HepG2 (cell line): Measurements from ENCODE around the gene PPFIA4. TPM values are rescaled to one million over a fixed set of nuclear protein-coding genes. Genes with fewer than 3 reads are reported as not detected.

Experiments
- ATAC-seq: fragments of 200-7000 bp; cut with Tn5 transposase; 3 replicates; pipeline ENCODE4 v1.9.1; 2020; ENCODE audit warnings: mild to moderate bottlenecking, moderate library complexity
- BruUV-seq: library from RNA; stranded (reverse); fragments of 400-500 nt; replicated peaks from 2 replicates; lab custom pipeline; 2021; lab: Mats Ljungman, UMichigan
- CTCF ChIA-PET: fragments of 300-600 bp; formaldehyde crosslinking; extraction: SDS; loops from one replicate; lab custom pipeline; 2021; ENCODE audit warnings: low total read pairs, inconsistent platforms, low intra/inter-chr PET ratio; lab: Yijun Ruan, JAX
- POLR2A ChIA-PET: fragments of 350-600 bp; sonication (Branson Sonifier 250); formaldehyde crosslinking; loops from one replicate; lab custom pipeline; 2020; ENCODE audit warnings: antibody characterized with exemption, inconsistent platforms; lab: Yijun Ruan, JAX
- DNase-seq: peaks from one replicate; pipeline ENCODE4 v3.0.0-alpha.2; 2015; ENCODE audit warnings: low spot score
- FAIRE-seq: peaks from 3 replicates; lab custom pipeline; 2011; peaks lifted over from hg19 to GRCh38; lab: Jason Lieb, UNC
- H2AFZ ChIP-seq: one replicate; pipeline ENCODE4 v1.6.1; 2011; ENCODE audit warnings: low read length, inconsistent platforms
- H3K27ac ChIP-seq: fragments of 300-600 bp; 3 replicates; pipeline ENCODE4 v1.8.0; 2011; ENCODE audit warnings: mixed run types, mild to moderate bottlenecking, mixed read lengths, low read length, inconsistent platforms; ENCODE audit not compliant: insufficient read depth; ENCODE audit errors: extremely low read length
- H3K27me3 ChIP-seq, 2 experiments: fragments of 200-600 bp in 1 of 2; 2 replicates in 1 of 2; 3 replicates in 1 of 2; pipeline versions ENCODE4 v1.6.0 to v1.8.0; 2011; ENCODE audit warnings: low read length in 2 of 2, mild to moderate bottlenecking in 2 of 2, moderate library complexity in 2 of 2, inconsistent platforms in 1 of 2; ENCODE audit not compliant: insufficient read depth in 2 of 2, control insufficient read depth in 1 of 2
- H3K36me3 ChIP-seq, 2 experiments: fragments of 200-600 bp in 1 of 2; replicated peaks in 1 of 2; 2 replicates in 1 of 2; 3 replicates in 1 of 2; pipeline versions ENCODE4 v1.5.1 to v1.8.0; 2011; ENCODE audit warnings: low read length in 2 of 2, inconsistent platforms in 1 of 2; ENCODE audit not compliant: insufficient read depth in 2 of 2, control insufficient read depth in 1 of 2
- H3K4me1 ChIP-seq: 2 replicates; pipeline ENCODE4 v1.5.1; 2012; ENCODE audit warnings: low read length, inconsistent platforms; ENCODE audit not compliant: insufficient read depth
- H3K4me2 ChIP-seq: 2 replicates; pipeline ENCODE4 v1.6.0; 2011; ENCODE audit warnings: low read depth, low read length, inconsistent platforms
- H3K4me3 ChIP-seq, 3 experiments: fragments of 200-600 bp in 1 of 3; sonication (generic), shearing (Covaris generic) in 1 of 3; replicated peaks in 1 of 3; 2 replicates each; pipeline ENCODE4 v1.5.1; 2011 to 2016; ENCODE audit warnings: low read length in 3 of 3, inconsistent platforms in 2 of 3, low read depth in 2 of 3, mild to moderate bottlenecking in 2 of 3, control low read depth in 1 of 3, mixed read lengths in 1 of 3; ENCODE audit not compliant: insufficient read depth in 1 of 3
- H3K79me2 ChIP-seq: one replicate; pipeline ENCODE4 v1.6.1; 2011; ENCODE audit warnings: low read length, inconsistent platforms; ENCODE audit not compliant: insufficient read depth
- H3K9ac ChIP-seq: 2 replicates; pipeline ENCODE4 v1.6.0; 2011; ENCODE audit warnings: mild to moderate bottlenecking, low read depth, low read length, inconsistent platforms; ENCODE audit not compliant: insufficient read depth
- H3K9me3 ChIP-seq: 2 replicates; pipeline ENCODE4 v1.5.1; 2012; ENCODE audit warnings: mild to moderate bottlenecking, low read length
- H4K20me1 ChIP-seq: 2 replicates; pipeline ENCODE4 v1.6.0; 2011; ENCODE audit warnings: inconsistent platforms, mild to moderate bottlenecking, low read length, moderate library complexity; ENCODE audit not compliant: insufficient read depth
- ADNP ChIP-seq: sonication (generic); formaldehyde crosslinking; IDR thresholded peaks from 2 replicates; pipeline ENCODE4 v1.4.0; 2020; ENCODE audit warnings: missing genetic modification reagents
- DMTF1 ChIP-seq: sonication (generic); formaldehyde crosslinking; IDR thresholded peaks from 2 replicates; pipeline ENCODE4 v1.4.0; 2020; ENCODE audit warnings: mild to moderate bottlenecking, missing genetic modification reagents
- MAFK ChIP-seq, 2 experiments: IDR thresholded peaks in 1 of 2; conservative IDR thresholded peaks in 1 of 2; 2 replicates each; pipeline ENCODE4 v1.6.1; 2011; ENCODE audit warnings: improper control_type of control experiment in 2 of 2, low read length in 2 of 2
- RAD51 ChIP-seq: fragments of 450-650 bp; IDR thresholded peaks from 2 replicates; pipeline ENCODE4 v1.6.1; 2016; ENCODE audit warnings: borderline replicate concordance
- SMARCE1 ChIP-seq: fragments of 450-650 bp; IDR thresholded peaks from 2 replicates; pipeline ENCODE4 v1.6.1; 2017; ENCODE audit warnings: borderline replicate concordance
- SNAPC5 ChIP-seq: sonication (generic); formaldehyde crosslinking; IDR thresholded peaks from 2 replicates; pipeline ENCODE4 v1.8.1; 2023; ENCODE audit warnings: mild to moderate bottlenecking, missing genetic modification reagents, borderline replicate concordance
- SPEN ChIP-seq: sonication (generic); formaldehyde crosslinking; IDR thresholded peaks from 2 replicates; pipeline ENCODE4 v1.5.1; 2020; ENCODE audit warnings: low read depth, mild to moderate bottlenecking, missing genetic modification reagents
- TARDBP ChIP-seq: sonication (generic); formaldehyde crosslinking; IDR thresholded peaks from 2 replicates; pipeline ENCODE4 v1.8.0; 2022; ENCODE audit warnings: mild to moderate bottlenecking, missing genetic modification reagents
- YEATS4 ChIP-seq: sonication (generic); formaldehyde crosslinking; IDR thresholded peaks from 2 replicates; pipeline ENCODE4 v1.4.0; 2020; ENCODE audit warnings: missing genetic modification reagents, borderline replicate concordance
- YY1 ChIP-seq: IDR thresholded peaks from 2 replicates; pipeline ENCODE4 v1.6.1; 2011; ENCODE audit warnings: low read length, low read depth, moderate library complexity, mild to moderate bottlenecking; ENCODE audit not compliant: insufficient read depth, insufficient replicate concordance
- ZNF101 ChIP-seq: sonication (generic); formaldehyde crosslinking; IDR thresholded peaks from 2 replicates; pipeline ENCODE4 v1.4.0; 2020; ENCODE audit warnings: mild to moderate bottlenecking, low read depth, missing genetic modification reagents, borderline replicate concordance
- ZNF549 ChIP-seq: sonication (generic); formaldehyde crosslinking; IDR thresholded peaks from 2 replicates; pipeline ENCODE4 v1.5.0; 2020; ENCODE audit warnings: missing genetic modification reagents
- ZNF569 ChIP-seq: sonication (generic); formaldehyde crosslinking; IDR thresholded peaks from 2 replicates; pipeline ENCODE4 v1.5.0; 2020; ENCODE audit warnings: mild to moderate bottlenecking, missing genetic modification reagents, moderate library complexity, borderline replicate concordance
- ZNF746 ChIP-seq: sonication (generic); formaldehyde crosslinking; IDR thresholded peaks from 2 replicates; pipeline ENCODE4 v1.8.0; 2022; ENCODE audit warnings: mild to moderate bottlenecking, missing genetic modification reagents
- WGBS: methylation state at CpG from one replicate; pipeline ENCODE4 v1.1.6; 2017; ENCODE audit warnings: low lambda C conversion rate; 5-methylcytosine and 5-hydroxymethylcytosine counted together
- in situ Hi-C: cut with HindIII; loops from 2 replicates; pipeline ENCODE4 v1.10.0; 2017; ENCODE audit warnings: low pct_unique_long_range_greater_than_20kb; ENCODE audit not compliant: extremely low pct_ligation_motif_present
- intact Hi-C: fragments of 100-400 bp; cut with micrococcal nuclease; formaldehyde crosslinking; loops from one replicate; pipeline ENCODE4 v1.10.0; 2022; ENCODE audit not compliant: unreplicated experiment
- polyA plus RNA-seq, 8 experiments: library from polyadenylated mRNA; depleted of rRNA in 3 of 8; stranded (reverse) in 7 of 8; unstranded in 1 of 8; fragments of >200 nt; fragmentation: Illumina TruSeq in 4 of 8; extraction: Trizol in 4 of 8; gene quantifications; 2 replicates each; pipeline versions ENCODE4 v1.2.1 to v1.2.3, GENCODE V29; 2011 to 2016; ENCODE audit warnings: low read depth in 4 of 8, missing spikeins in 1 of 8, mixed read lengths in 1 of 8; ENCODE audit not compliant: insufficient read depth in 1 of 8
- total RNA-seq, 5 experiments: library from RNA; depleted of rRNA; stranded (reverse); fragments of >200 nt; fragmentation: Illumina TruSeq; extraction: Trizol; gene quantifications; 2 replicates each; pipeline ENCODE4 v1.2.3, GENCODE V29; 2016; ENCODE audit warnings: low read depth in 1 of 5

The PPFIA4 gene
- total and polyA plus RNA-seq, 2 of the 13 experiments (the other 11 are each of a cell fraction or from before 2014, with no cell fraction given), result 6.4 TPM; not detected in 1

- H4K20me1 ChIP-seq, result no peaks in the 10 kb centered on the region
- WGBS, result 0% methylated on average over 2 of the region's 2 CpGs
- no peak overlapping the region for H3K4me2 ChIP-seq
- intact Hi-C loops, result no loop called here
- no peak overlapping the region for H3K9ac ChIP-seq
- H3K36me3 ChIP-seq, result no peaks in the 10 kb centered on the region
- no peaks in the 10 kb centered on the region for H3K79me2 ChIP-seq
- H3K27ac ChIP-seq, result no peak overlapping the region
- H3K4me1 ChIP-seq, result no peaks in the 10 kb centered on the region
- no peak for DNase-seq
- H2AFZ ChIP-seq, result no peak overlapping the region
- no peak for FAIRE-seq
- BruUV-seq, result no TSS peak
- H3K9me3 ChIP-seq, result no peaks in the 10 kb centered on the region
- ChIA-PET POLR2A (no interaction called here), CTCF (no interaction called here)
- in situ Hi-C loops, result no loop called here
- peaks cover 0 to 16% of the 10 kb centered on the region in 2 experiments; a peak in 2 of 5 replicates for H3K27me3 ChIP-seq
- no peak overlapping the region for H3K4me3 ChIP-seq
- no peak for ATAC-seq
- TF ChIP-seq SPEN (CRISPR knock-in tag) (no peak), YY1 (no peak), YEATS4 (no peak), MAFK (conservative IDR thresholded peaks at IDR 0.05 in 1 of 2, IDR thresholded peaks at IDR 0.05 in 1 of 2; ENCODE audit: low read length in 2 of 2) (no peak), ZNF101 (CRISPR knock-in tag) (no peak), ZNF549 (no peak), ZNF569 (CRISPR knock-in tag) (no peak), DMTF1 (no peak), ADNP (CRISPR knock-in tag) (no peak), SNAPC5 (CRISPR knock-in tag) (no peak), TARDBP (CRISPR knock-in tag) (no peak), RAD51 (no peak), ZNF746 (CRISPR knock-in tag) (no peak), SMARCE1 (no peak)
Observed at GRCh38 chr1:202979459-202979858, 46.8 kb upstream of the PPFIA4 start.
